Activated T-cell treated with anti-CD3 and anti-CD28 coated beads for 4 hours (primary cell): ENCODE measurements around the gene DSG3.

Experiments
- DNase-seq: peaks from one replicate; pipeline ENCODE4 v3.0.0-alpha.2; 2020

The DSG3 gene, protein sequence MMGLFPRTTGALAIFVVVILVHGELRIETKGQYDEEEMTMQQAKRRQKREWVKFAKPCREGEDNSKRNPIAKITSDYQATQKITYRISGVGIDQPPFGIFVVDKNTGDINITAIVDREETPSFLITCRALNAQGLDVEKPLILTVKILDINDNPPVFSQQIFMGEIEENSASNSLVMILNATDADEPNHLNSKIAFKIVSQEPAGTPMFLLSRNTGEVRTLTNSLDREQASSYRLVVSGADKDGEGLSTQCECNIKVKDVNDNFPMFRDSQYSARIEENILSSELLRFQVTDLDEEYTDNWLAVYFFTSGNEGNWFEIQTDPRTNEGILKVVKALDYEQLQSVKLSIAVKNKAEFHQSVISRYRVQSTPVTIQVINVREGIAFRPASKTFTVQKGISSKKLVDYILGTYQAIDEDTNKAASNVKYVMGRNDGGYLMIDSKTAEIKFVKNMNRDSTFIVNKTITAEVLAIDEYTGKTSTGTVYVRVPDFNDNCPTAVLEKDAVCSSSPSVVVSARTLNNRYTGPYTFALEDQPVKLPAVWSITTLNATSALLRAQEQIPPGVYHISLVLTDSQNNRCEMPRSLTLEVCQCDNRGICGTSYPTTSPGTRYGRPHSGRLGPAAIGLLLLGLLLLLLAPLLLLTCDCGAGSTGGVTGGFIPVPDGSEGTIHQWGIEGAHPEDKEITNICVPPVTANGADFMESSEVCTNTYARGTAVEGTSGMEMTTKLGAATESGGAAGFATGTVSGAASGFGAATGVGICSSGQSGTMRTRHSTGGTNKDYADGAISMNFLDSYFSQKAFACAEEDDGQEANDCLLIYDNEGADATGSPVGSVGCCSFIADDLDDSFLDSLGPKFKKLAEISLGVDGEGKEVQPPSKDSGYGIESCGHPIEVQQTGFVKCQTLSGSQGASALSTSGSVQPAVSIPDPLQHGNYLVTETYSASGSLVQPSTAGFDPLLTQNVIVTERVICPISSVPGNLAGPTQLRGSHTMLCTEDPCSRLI

DNA sequence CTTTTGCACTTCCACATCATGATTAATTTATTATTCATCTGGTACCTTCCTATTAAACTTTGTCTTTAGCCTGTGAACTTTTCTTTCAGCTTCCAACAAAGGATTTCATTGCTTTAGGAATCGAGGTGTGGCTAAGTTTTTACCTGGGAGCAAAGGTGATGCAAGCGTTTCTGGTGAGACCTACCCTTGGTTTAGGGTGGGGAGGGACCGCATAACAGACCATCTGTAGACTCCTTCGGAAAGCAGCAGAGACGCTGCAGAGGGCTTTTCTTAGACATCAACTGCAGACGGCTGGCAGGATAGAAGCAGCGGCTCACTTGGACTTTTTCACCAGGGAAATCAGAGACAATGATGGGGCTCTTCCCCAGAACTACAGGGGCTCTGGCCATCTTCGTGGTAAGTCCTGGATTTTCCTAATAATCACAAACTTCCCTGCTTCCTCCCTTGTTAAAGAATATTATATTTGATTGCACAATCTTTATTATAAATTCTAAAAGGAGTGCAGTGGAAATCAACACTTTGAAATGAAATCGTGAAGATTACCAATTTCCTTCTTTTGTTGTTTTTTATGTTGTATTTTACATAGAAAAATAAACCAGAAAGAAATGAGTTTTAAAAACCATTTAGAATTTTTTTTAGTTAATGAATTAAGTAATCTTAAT is at the start of gene DSG3:
DSG3 (plus strand) TSS at position 212 of the 662 bp plus-strand sequence; CDS start at position 349, 137 bp downstream.
- no peak for DNase-seq

DNA sequence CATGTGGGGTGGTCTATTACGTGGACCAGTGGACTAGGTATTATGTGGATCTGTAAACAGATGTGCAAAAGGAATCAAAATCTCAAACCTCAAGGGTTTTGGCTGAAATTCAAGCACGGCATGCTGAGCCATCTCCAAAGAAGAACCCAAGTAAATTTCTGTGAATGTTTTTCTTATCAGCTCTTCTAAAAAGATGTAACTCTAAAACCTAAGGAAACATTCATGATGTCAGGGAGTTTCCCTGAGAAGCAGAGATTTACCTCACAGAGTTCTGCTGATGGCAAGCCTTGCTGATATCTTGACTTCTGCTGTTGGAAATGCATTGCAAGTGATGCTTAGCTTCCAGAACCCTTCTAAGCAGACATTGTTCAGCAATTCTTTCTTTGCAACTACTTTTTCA is 49.4 kb upstream of the DSG3 start:
- DNase-seq: no peak

DNA sequence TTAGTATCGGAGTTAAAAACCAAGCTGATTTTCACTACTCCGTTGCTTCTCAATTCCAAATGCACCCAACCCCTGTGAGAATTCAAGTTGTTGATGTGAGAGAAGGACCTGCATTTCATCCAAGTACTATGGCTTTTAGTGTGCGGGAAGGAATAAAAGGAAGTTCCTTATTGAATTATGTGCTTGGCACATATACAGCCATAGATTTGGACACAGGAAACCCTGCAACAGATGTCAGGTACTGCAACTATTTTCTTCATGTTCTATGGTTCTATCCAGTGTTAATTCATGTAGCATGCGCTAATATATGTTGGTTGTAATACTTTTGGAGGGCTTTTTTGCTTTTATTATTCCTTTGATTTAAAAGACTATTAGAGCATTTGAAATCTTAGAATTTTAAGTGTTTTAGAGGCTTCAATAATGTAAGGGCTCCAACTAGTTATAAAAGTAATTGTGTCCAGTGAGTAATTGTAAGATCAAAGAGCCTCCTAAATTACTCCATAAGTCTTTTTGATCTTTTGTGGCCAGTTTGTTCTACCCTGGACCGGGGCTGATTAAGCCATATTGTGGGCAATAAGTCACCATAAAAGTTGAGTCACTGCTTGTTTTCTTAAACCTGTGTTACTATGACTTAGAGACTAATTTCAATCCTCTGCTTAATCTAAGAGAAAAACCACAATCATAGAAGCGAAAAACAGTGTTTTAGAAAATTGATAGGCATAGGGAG is 48.1 kb upstream of the DSG3 start:
- DNase-seq: no peak

DNA sequence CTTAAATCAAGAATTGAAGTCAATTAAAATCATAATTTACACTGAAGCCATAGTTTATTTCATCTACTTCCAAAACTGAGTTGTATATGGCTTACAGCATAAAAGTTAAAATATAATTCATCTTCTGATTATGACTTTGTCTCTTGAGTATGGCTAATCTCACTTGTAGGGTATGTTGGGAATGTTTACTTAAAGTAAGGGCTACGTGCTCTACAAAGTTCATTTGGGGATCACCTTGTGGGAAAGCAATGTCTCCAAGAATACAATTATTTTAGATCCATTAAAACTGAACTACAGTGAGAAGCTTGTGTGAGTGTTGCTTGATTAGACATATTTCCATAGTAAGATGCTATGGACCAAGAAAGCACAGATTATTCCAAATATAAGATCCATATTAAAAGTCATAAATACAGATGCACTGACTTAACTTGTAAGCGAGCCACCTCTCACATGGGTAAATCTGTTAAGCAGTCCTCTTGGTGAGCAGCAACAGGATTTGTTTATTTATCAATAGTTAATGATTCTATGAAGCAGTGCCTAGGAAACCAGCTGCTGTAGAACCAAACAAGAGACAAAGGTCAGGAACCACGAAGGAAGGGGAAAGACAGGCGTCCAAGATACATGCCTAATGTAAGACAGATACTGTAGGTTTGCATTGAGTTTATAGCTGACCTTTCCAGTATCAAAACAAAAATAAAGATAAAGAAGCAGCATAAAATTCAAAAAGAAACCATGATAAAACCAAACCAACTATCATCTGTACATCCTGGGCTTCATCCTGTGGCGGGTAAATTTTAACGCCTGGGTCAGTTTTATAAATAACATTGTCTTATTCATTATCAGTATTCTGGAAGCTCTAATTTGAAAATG is 46.1 kb upstream of the DSG3 start:
- DNase-seq: no peak

DNA sequence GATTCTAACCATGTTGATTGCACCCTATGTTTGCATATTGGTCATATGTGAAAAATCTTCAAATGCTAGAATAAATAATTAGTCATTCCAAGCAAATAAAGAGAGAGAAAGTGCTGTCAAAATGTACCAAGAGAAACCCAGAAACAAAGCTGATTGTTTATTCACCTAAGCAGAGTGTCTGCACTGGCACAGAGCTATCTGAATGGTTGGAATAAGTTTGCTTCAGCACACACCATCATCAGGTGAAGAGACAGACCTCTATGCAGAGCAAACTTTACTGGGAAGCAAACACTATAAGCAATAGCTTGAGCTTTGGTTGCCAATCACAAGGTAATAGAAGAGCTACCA is 45.5 kb upstream of the DSG3 start:
- no peak for DNase-seq

DNA sequence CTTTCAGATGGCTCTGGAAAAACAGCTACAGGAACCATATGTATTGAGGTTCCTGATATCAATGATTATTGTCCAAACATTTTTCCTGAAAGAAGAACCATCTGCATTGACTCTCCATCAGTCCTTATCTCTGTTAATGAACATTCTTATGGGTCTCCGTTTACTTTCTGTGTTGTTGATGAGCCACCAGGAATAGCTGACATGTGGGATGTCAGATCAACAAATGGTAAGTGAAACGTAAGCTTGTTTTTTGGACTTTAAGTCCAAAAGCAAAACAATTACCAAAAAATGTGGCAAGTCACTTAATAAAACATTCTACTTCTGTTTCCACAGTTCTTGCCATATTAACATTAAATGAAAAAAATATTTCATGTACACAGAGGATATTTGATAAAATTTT is 44.1 kb upstream of the DSG3 start:
- no peak for DNase-seq

DNA sequence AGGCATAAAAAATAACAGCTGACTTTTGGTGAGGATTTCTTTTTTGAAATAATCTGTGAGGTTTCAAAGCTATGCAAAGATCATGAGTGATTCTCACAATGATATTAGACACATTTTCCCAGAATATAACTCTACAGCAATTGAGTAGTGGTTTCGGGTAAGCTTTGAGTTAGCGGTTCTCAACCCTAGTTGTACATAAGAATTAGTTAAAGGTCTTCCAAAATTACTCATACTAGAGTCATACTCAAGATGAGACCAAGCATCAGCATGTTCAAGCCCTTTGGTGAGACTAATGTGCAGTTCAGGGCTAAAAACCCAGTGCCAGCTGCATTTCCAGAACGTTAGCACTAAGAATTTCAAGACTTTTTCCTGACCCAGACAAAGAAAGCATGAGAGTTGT is 39.9 kb upstream of the DSG3 start:
- DNase-seq: no peak

DNA sequence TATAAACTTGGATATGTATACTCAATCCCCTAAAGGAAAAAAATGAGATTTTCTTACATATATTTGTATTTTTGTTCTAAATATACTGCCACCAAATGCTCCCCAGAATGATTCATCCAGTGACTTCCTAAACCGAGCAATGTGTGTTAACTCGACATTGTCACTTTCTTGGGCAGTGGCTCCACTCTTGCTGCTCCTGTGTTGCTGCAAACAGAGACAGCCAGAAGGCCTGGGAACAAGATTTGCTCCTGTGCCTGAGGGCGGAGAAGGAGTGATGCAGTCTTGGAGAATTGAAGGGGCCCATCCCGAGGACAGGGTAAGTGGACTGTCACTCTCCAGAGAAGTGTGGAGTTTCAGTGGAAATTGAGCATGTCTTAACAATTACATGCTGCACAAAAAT is 38.3 kb upstream of the DSG3 start:
- DNase-seq: no peak

DNA sequence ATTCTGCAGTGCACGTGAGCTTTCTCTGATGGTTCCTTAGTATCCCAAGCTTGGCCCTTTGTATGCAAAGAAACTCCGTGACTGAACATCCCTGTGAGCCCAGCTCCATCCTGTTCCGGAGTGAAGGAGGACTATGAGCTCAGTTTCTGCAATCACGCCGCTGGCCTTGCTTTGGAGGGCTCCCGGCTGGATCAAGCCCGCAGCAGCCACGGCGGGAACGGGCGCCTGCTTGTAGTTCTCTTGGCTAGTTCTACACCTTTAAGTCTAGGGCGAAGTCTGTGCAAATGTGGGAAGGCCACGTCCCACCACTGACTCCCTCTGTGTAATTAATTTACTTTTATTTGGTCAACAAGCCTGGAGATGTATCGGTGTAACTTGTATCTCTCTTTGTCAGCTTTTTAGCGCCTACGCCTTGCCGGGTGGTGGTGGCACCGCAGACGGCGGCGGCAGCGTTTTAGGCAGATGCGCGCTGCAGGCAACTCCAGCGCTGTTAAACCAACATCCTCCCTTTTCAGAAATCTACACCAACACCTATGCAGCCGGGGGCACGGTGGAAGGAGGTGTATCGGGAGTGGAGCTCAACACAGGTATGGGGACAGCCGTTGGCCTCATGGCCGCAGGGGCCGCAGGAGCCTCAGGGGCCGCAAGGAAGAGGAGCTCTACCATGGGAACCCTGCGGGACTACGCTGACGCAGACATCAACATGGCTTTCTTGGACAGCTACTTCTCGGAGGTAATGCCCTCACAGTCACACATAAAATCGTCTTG is 36.6 kb upstream of the DSG3 start:
- DNase-seq: no peak

DNA sequence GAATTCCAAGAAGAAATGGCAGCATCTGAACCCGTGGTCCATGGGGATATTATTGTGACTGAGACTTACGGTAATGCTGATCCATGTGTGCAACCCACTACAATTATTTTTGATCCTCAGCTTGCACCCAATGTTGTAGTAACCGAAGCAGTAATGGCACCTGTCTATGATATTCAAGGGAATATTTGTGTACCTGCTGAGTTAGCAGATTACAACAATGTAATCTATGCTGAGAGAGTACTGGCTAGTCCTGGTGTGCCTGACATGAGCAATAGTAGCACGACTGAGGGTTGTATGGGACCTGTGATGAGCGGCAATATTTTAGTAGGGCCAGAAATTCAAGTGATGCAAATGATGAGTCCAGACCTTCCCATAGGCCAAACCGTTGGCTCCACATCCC is 34.4 kb upstream of the DSG3 start:
- no peak for DNase-seq

DNA sequence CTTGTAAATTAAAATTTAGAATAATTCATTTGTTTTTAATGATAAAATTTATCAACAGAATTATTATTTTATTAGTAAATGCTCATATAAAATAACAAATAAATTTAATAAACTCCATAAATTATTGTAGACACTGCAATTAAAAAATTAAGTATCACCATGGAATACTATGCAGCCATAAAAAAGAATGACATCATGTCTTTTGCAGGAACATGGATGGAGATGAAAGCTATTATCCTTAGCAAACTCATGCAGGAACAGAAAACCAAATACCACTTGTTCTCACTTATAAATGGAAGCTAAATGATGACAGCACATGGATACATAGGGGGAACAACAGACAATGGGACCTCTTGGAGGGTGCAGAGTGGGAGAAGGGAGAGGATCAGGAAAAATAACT is 29.7 kb upstream of the DSG3 start:
- DNase-seq: no peak

DNA sequence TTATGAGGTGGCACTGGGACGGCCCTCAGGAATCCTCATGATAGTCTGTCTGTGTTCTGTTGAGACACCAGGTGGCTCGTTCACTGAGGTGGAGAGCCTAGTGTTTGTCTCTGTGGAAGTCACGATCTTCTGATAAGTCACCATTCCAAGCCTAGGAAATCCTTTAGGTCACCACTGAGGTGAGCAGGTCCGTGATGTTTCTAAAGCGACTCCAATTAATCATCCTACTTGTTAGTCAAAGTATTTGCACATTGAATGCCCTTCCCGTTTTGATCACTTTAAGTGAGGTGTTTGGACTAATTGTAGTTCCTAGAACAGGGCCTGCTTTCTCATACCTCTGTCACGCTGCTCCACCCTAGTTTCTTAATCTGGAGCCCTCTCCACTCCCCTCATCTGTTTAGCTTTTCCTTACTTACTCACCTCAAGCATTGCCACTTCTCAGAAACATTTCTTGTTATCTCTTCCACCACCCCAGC is 28.0 kb upstream of the DSG3 start:
- no peak for DNase-seq

DNA sequence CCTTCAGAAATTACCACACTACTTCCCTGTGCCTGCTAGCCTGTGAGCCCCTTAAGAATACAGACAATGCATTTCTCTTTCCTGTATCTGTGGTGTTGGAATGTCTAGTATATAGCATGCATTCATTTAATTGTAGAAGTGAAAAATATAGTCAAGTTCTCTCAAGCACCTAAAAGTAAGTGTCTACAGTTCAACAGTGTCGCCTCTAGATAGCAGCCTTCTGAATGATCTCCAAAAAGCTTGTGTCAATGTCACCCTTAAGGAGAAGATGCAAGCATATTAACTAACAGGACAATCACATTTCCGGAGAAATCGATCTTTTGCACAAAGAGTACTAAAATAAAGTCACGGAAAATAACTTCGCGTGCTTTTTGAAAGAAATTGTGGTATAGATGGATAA is 27.5 kb upstream of the DSG3 start:
- no peak for DNase-seq

DNA sequence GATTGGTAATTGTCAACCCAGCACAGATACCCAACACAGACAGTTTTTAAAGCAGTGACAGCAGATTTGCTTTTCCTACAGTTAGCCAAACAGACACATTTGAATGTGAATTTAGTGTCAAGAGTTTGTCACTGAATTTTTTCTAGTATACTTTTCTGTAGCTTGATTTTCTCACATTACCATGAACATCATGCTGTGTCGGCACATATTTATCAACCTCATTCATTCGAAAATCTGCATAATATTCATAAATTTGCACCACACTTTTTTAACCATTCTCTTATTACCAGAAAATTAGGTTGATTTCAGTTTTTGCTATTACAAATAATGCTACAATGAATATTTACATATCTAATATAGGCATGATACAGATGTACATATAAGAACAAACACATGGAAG is 27.0 kb upstream of the DSG3 start:
- DNase-seq: no peak

DNA sequence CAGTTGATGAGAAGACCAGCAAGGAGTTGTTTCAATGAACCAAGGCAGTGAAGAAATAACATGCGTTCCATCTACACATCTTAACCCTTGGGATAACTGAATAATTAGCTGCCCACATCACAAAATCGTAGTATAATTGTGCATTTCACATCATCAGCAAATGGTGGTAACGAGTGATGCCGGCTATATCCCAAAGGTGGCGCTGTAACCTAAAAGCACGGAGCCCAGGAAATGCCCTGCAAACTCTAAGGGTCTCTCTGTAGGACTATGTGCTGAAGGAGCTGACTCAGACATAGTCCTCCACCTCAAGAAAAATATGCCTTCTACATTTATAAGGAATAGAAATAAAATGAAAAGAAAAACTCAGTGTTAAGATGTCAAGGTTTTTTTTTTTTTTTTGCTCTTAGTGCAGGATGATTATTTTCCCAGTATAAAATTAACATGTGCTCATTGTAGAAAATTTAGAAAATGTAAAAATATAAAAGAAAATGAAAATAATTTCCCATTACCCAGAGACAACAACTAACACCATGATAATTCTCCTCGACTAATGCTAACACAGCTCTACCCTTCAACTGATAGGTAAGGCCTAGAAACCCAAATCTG is 23.1 kb upstream of the DSG3 start:
- DNase-seq: no peak

DNA sequence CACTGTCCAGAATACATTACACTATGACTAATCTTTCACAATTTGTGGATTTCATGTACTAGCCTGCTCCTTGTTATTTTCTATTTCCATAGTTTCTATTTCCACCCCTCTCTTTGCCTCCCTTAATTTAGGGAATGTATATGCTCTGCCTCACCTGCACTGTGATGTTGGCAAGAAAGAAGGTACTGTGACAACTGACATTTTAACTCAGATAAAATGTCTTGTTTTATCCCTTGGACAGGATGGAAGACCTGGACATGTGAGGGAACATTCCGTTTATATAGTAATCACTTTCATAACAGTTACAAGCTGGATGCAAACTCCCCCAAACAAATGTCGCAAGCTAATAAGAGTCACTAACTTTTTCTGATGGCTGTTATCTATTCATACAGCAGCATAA is 21.5 kb upstream of the DSG3 start:
- DNase-seq: no peak

DNA sequence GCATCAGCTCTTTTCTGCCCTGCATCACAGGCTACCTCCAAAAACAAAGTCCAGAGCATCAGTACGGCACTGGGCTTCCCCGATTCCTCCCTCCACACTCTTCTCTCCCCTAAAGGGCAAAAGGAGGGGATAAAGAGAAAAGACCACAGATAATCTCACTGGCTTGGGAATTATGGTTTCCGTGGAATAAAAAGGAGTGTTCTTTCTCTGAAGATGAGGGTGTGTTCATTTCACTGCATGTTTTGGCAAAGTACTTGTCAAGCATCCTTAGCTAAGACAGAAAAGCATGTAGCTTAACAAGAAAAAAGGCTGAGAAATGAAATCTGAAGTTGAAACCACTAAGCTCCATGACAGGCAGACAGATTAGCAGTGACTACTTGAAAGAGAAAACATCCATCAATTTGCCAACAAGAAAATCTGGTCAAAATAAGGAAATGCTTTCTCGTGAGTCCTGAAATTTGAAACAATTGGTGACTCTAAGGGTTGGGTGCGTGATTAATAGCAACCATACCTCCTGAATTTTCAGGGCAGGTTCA is 20.6 kb upstream of the DSG3 start:
- no peak for DNase-seq

DNA sequence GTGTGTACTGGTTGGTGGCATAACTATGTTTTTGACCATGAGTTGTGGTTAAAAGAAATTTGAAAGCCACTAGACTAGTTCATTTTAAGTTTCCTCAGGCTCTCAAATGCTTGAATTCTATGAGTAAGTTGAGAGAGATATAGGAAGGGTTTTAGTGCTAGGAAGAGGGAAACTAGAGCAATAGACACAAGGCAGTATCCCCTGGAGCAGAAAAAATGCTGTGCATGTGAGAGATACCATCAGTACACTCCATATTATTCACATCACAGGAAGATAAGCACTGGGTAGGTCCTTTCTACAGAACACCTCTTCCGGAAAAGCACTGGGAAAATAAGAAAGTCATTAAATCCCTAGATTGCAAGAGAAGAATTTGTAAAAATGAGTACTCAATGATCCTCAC is 19.3 kb upstream of the DSG3 start:
- DNase-seq: no peak

DNA sequence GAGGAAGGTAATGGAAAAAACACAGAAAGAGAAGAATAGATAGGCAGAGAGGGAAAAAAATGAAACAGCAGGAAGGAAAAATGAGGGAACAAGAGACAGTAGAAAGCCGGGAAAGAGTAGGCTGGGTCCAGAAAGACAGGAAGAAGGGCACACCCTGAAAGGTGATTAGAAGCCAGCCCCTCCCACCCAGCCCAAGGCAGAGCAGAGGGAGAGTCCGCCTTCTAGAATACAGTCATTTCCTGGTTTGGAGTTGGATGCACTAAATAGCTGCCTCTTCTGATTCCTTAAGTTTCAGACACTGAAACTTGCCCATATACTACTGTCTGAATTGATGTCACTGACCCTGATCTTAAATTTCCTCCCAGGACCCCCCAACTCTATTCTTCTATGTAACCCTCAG is 17.9 kb upstream of the DSG3 start:
- no peak for DNase-seq

DNA sequence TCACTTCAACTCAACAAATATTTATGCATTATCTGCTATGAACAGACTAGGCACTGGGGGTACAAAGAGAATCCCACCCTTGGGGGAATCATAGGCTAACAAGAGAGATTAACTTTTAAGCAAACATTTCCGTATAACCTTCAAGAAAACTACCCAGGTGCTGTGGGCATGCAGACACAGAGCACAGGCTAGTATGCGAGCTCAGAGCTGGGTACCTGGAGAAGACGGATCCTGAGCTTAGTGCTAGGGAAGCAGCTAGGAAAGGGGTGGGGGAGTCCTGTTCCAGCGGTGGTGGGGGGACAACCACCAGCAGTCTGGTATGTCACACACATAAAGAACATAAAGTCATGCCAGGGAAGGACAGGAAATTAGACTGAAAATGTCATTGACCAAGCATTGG is 17.5 kb upstream of the DSG3 start:
- no peak for DNase-seq
